Kidney (tissue), 14 donors: ENCODE data around the gene CDK10. TPM values are rescaled to one million over a fixed set of nuclear protein-coding genes. Genes with fewer than 3 reads are reported as not detected.

Experiments
- DNase-seq, 5 donors: peaks; one replicate each; pipeline ENCODE4 v3.0.0-alpha.2; 2013 to 2020
- FAIRE-seq: peaks from 2 replicates; lab custom pipeline; 2012; peaks lifted over from hg19 to GRCh38; lab: Jason Lieb, UNC
- H3K27ac ChIP-seq, 2 donors: one replicate each; pipeline ENCODE4 v1.7.0; 2013; ENCODE audit warnings: low read depth in 2 of 2, low read length in 2 of 2, inconsistent platforms in 1 of 2
- H3K27me3 ChIP-seq: one replicate; pipeline ENCODE4 v1.7.1; 2013; ENCODE audit warnings: low read length, inconsistent platforms; ENCODE audit not compliant: control insufficient read depth, insufficient read depth
- H3K36me3 ChIP-seq, 3 donors: one replicate each; pipeline versions ENCODE4 v1.7.0 to v1.7.1; 2013; ENCODE audit warnings: low read length in 3 of 3, control low read depth in 1 of 3, inconsistent platforms in 1 of 3; ENCODE audit not compliant: insufficient read depth in 3 of 3, control insufficient read depth in 2 of 3
- H3K4me1 ChIP-seq, 3 donors: one replicate each; pipeline versions ENCODE4 v1.7.0 to v1.7.1; 2013; ENCODE audit warnings: low read length in 3 of 3, inconsistent platforms in 1 of 3, low read depth in 1 of 3; ENCODE audit not compliant: control insufficient read depth in 2 of 3, insufficient read depth in 2 of 3
- H3K4me3 ChIP-seq, 3 donors: one replicate each; pipeline versions ENCODE4 v1.7.0 to v1.8.1; 2013; ENCODE audit warnings: low read length in 3 of 3, control low read depth in 1 of 3, inconsistent platforms in 1 of 3
- H3K9ac ChIP-seq, 3 donors: one replicate each; pipeline versions ENCODE4 v1.7.0 to v1.7.1; 2013; ENCODE audit warnings: low read length in 3 of 3, control low read depth in 1 of 3, inconsistent platforms in 1 of 3
- H3K9me3 ChIP-seq, 3 donors: one replicate each; pipeline versions ENCODE4 v1.7.0 to v1.7.1; 2013; ENCODE audit warnings: low read length in 3 of 3, control low read depth in 1 of 3, inconsistent platforms in 1 of 3; ENCODE audit not compliant: control insufficient read depth in 2 of 3, insufficient read depth in 1 of 3
- CTCF ChIP-seq: IDR thresholded peaks from 3 replicates; pipeline ENCODE4 v1.5.1; 2012; ENCODE audit warnings: mild to moderate bottlenecking, moderate library complexity, borderline replicate concordance; ENCODE audit not compliant: insufficient read depth; ENCODE audit errors: extremely low read depth
- intact Hi-C: fragments of 100-400 bp; cut with DNase I; formaldehyde crosslinking; loops from one replicate; pipeline ENCODE4 v1.11.1; 2022
- polyA plus RNA-seq: library from polyadenylated mRNA; stranded (reverse); fragments of 350-450 nt; fragmentation: Illumina TruSeq; extraction: RNeasy Lipid Tissue Mini Kit (QIAGEN cat#74804); gene quantifications from one replicate; pipeline ENCODE4 v1.2.3, GENCODE V29; 2014; ENCODE audit warnings: low read depth, low replicate concordance; ENCODE audit not compliant: insufficient read depth
- total RNA-seq: library from RNA; stranded (reverse); fragmentation: NEBNext Ultra II Directional; extraction: Animal tissue kit (Norgen Biotek cat#: 25700); gene quantifications from one replicate; pipeline ENCODE4 v1.2.1, GENCODE V29; 2021
- donor health status: control.
- donor health status: control.
- donor health status: control.
- donor health status: control.
- donor health status: control.
- donor health status: DM: yes; HTN: yes; CAD: no.
- donor health status: Normal renal cell carcinoma (clear cell type).

Gene CDK10
- total and polyA plus RNA-seq, 2 donors from 2014 or later: 82.6 to 118 TPM

GRCh38 chr16:89732918-89733242 is 46.4 kb downstream of the CDK10 start:
- H3K9me3 ChIP-seq: no peaks in the 10 kb centered on the region
- no peaks in the 10 kb centered on the region for H3K27me3 ChIP-seq
- no peak overlapping the region for H3K9ac ChIP-seq
- intact Hi-C loops: no loop called here
- H3K4me1 ChIP-seq: no peaks in the 10 kb centered on the region
- no peak for DNase-seq
- no peak for FAIRE-seq
- H3K36me3 ChIP-seq: peaks cover 2 to 62% (median 33%) of the 10 kb centered on the region in 3 donors
- TF ChIP-seq CTCF: no peak
- no peak overlapping the region for H3K4me3 ChIP-seq
- no peak overlapping the region for H3K27ac ChIP-seq

GRCh38 chr16:89733322-89733721 is 46.8 kb downstream of the CDK10 start:
- H3K4me1 ChIP-seq: no peaks in the 10 kb centered on the region
- H3K4me3 ChIP-seq: no peak overlapping the region
- no peaks in the 10 kb centered on the region for H3K9me3 ChIP-seq
- no peak overlapping the region for H3K27ac ChIP-seq
- no peak for DNase-seq
- H3K27me3 ChIP-seq: no peaks in the 10 kb centered on the region
- no peak for FAIRE-seq
- no peak overlapping the region for H3K9ac ChIP-seq
- intact Hi-C loops: no loop called here
- H3K36me3 ChIP-seq: peaks cover 2 to 63% (median 36%) of the 10 kb centered on the region in 3 donors
- TF ChIP-seq CTCF: no peak

- FAIRE-seq (no peak), DNase-seq (no peak)
- H3K9me3 ChIP-seq: no peaks in the 10 kb centered on the region
- H3K4me1 ChIP-seq: no peaks in the 10 kb centered on the region
- no peak overlapping the region for H3K4me3 ChIP-seq
- no peak for TF ChIP-seq CTCF
- H3K27me3 ChIP-seq: no peaks in the 10 kb centered on the region
- intact Hi-C loops: no loop called here
- no peak overlapping the region for H3K27ac ChIP-seq
- H3K36me3 ChIP-seq: peaks cover 2 to 66% (median 37%) of the 10 kb centered on the region in 3 donors
- no peak overlapping the region for H3K9ac ChIP-seq
Observed at GRCh38 chr16:89733792-89734191, 47.3 kb downstream of the CDK10 start.

- H3K9me3 ChIP-seq: no peaks in the 10 kb centered on the region
- H3K27me3 ChIP-seq: no peaks in the 10 kb centered on the region
- no peak overlapping the region for H3K9ac ChIP-seq
- DNase-seq (no peak), FAIRE-seq (no peak)
- no peaks in the 10 kb centered on the region for H3K4me1 ChIP-seq
- H3K36me3 ChIP-seq: peaks cover 2 to 61% (median 29%) of the 10 kb centered on the region in 3 donors
- no peak overlapping the region for H3K27ac ChIP-seq
- H3K4me3 ChIP-seq: no peak overlapping the region
- intact Hi-C loops: no loop called here
- no peak for TF ChIP-seq CTCF
Observed at GRCh38 chr16:89736554-89736953, 50.1 kb downstream of the CDK10 start.
